H1 (cell line): ENCODE data around the gene STK40. TPM values are rescaled to one million over a fixed set of nuclear protein-coding genes. Genes with fewer than 3 reads are reported as not detected.
A peak's percentile ranks its signal among the peaks of the same experiment; 100 is the strongest.

Source experiments
- CTCF ChIA-PET: fragments of 300-600 bp; sonication (Branson Sonifier 250); formaldehyde crosslinking; loops from one replicate; lab custom pipeline; 2021; ENCODE audit not compliant: partially characterized antibody; lab: Charles Lee
- POLR2A ChIA-PET: fragments of 300-600 bp; sonication (Branson Sonifier 250); formaldehyde crosslinking; loops from one replicate; lab custom pipeline; 2021; ENCODE audit warnings: inconsistent platforms; ENCODE audit not compliant: partially characterized antibody; lab: Charles Lee
- DNase-seq, 2 experiments: peaks; one replicate each; pipeline versions ENCODE4 v3.0.0 to v3.0.0-alpha.2; 2010 to 2022; ENCODE audit warnings: low spot score in 2 of 2, low read depth in 1 of 2, mixed read lengths in 1 of 2
- FAIRE-seq: peaks from 2 replicates; lab custom pipeline; 2011; peaks lifted over from hg19 to GRCh38; lab: Jason Lieb, UNC
- H2AFZ ChIP-seq: 2 replicates; pipeline ENCODE4 v1.8.1; 2012; ENCODE audit warnings: low read length, inconsistent platforms
- H2AK5ac ChIP-seq: 2 replicates; pipeline ENCODE4 v1.6.1; 2013; ENCODE audit warnings: low read depth, low read length
- H2BK120ac ChIP-seq: replicated peaks from 2 replicates; pipeline ENCODE3; 2013; ENCODE audit warnings: low read depth, low read length, inconsistent platforms
- H2BK12ac ChIP-seq: 2 replicates; pipeline ENCODE4 v1.6.1; 2013; ENCODE audit warnings: low read depth, low read length
- H2BK15ac ChIP-seq: 2 replicates; pipeline ENCODE4 v1.6.1; 2013; ENCODE audit warnings: low read length
- H2BK20ac ChIP-seq: 2 replicates; pipeline ENCODE4 v1.6.1; 2013; ENCODE audit warnings: low read length
- H2BK5ac ChIP-seq: 2 replicates; pipeline ENCODE4 v1.6.1; 2013; ENCODE audit warnings: low read depth, low read length
- H3K14ac ChIP-seq: 2 replicates; pipeline ENCODE4 v1.6.1; 2013; ENCODE audit warnings: inconsistent platforms; ENCODE audit not compliant: insufficient read length
- H3K18ac ChIP-seq: 2 replicates; pipeline ENCODE4 v1.6.1; 2013; ENCODE audit warnings: low read length; ENCODE audit errors: extremely low read depth
- H3K23ac ChIP-seq: 2 replicates; pipeline ENCODE4 v1.6.1; 2013; ENCODE audit warnings: inconsistent platforms; ENCODE audit not compliant: insufficient read length
- H3K23me2 ChIP-seq: 2 replicates; pipeline ENCODE4 v1.6.1; 2013; ENCODE audit warnings: low read depth, low read length
- H3K27ac ChIP-seq: 2 replicates; pipeline ENCODE4 v1.6.1; 2011; ENCODE audit warnings: low read depth, low read length, inconsistent platforms
- H3K27me3 ChIP-seq, 4 experiments: replicated peaks in 1 of 4; 1 replicate in 1 of 4; 2 replicates in 3 of 4; pipeline versions ENCODE4 v1.6.1 to v1.8.1; 2011 to 2013; ENCODE audit warnings: low read length in 3 of 4, mild to moderate bottlenecking in 3 of 4, inconsistent platforms in 2 of 4, mixed read lengths in 2 of 4, moderate library complexity in 1 of 4; ENCODE audit not compliant: control insufficient read depth in 3 of 4, insufficient read depth in 3 of 4; ENCODE audit errors: extremely low read depth in 1 of 4
- H3K36me3 ChIP-seq, 4 experiments: 2 replicates each; pipeline versions ENCODE4 v1.6.1 to v1.8.1; 2011 to 2013; ENCODE audit warnings: mild to moderate bottlenecking in 4 of 4, low read length in 3 of 4, moderate library complexity in 2 of 4, control low read depth in 1 of 4, inconsistent platforms in 1 of 4; ENCODE audit not compliant: insufficient read depth in 4 of 4, control insufficient read depth in 2 of 4
- H3K4ac ChIP-seq: replicated peaks from 2 replicates; pipeline ENCODE3; 2013; ENCODE audit warnings: low read length, low read depth, mixed read lengths, inconsistent platforms; ENCODE audit not compliant: insufficient read length
- H3K4me1 ChIP-seq, 4 experiments: replicated peaks in 1 of 4; 1 replicate in 1 of 4; 2 replicates in 3 of 4; pipeline versions ENCODE4 v1.6.1 to v1.8.1; 2011 to 2013; ENCODE audit warnings: low read length in 3 of 4, inconsistent platforms in 2 of 4, mixed read lengths in 1 of 4; ENCODE audit not compliant: insufficient read depth in 4 of 4, control insufficient read depth in 3 of 4
- H3K4me2 ChIP-seq, 2 experiments: 2 replicates each; pipeline versions ENCODE4 v1.6.1 to v1.8.1; 2011 to 2013; ENCODE audit warnings: low read depth in 2 of 2, low read length in 2 of 2, control low read depth in 1 of 2, inconsistent platforms in 1 of 2, mild to moderate bottlenecking in 1 of 2; ENCODE audit not compliant: insufficient read depth in 1 of 2
- H3K4me3 ChIP-seq, 4 experiments: fragments of 200-600, 300-600 bp in 1 of 4; sonication (generic), shearing (Covaris generic), sonication (Bioruptor Twin) in 1 of 4; 2 replicates each; pipeline versions ENCODE4 v1.5.1 to v1.8.1; 2011 to 2016; ENCODE audit warnings: low read length in 4 of 4, low read depth in 3 of 4, control low read depth in 2 of 4, inconsistent platforms in 2 of 4, mild to moderate bottlenecking in 2 of 4, mixed read lengths in 1 of 4, moderate library complexity in 1 of 4; ENCODE audit not compliant: insufficient read depth in 2 of 4; ENCODE audit errors: extremely low read depth in 1 of 4
- H3K56ac ChIP-seq: replicated peaks from 2 replicates; pipeline ENCODE3; 2013; ENCODE audit warnings: low read depth, mild to moderate bottlenecking, mixed read lengths, low read length, inconsistent platforms; ENCODE audit not compliant: insufficient read length
- H3K79me1 ChIP-seq: 2 replicates; pipeline ENCODE4 v1.6.1; 2013; ENCODE audit warnings: low read depth, low read length, control low read depth
- H3K79me2 ChIP-seq, 2 experiments: 2 replicates each; pipeline versions ENCODE4 v1.6.1 to v1.8.1; 2012 to 2013; ENCODE audit warnings: low read length in 2 of 2, mild to moderate bottlenecking in 2 of 2, inconsistent platforms in 1 of 2; ENCODE audit not compliant: insufficient read depth in 2 of 2, control insufficient read depth in 1 of 2
- H3K9ac ChIP-seq, 4 experiments: replicated peaks in 1 of 4; 1 replicate in 1 of 4; 2 replicates in 3 of 4; pipeline versions ENCODE4 v1.6.1 to v1.8.1; 2011 to 2013; ENCODE audit warnings: low read depth in 3 of 4, low read length in 3 of 4, control low read depth in 2 of 4, mild to moderate bottlenecking in 2 of 4, moderate library complexity in 2 of 4, inconsistent platforms in 1 of 4; ENCODE audit errors: extremely low read depth in 1 of 4
- H3K9me3 ChIP-seq, 2 experiments: 2 replicates each; pipeline versions ENCODE4 v1.6.1 to v1.8.1; 2012 to 2013; ENCODE audit warnings: mild to moderate bottlenecking in 2 of 2, moderate library complexity in 2 of 2, control low read depth in 1 of 2, inconsistent platforms in 1 of 2, low read depth in 1 of 2, low read length in 1 of 2, mixed read lengths in 1 of 2; ENCODE audit not compliant: insufficient read depth in 2 of 2
- H4K20me1 ChIP-seq, 2 experiments: replicated peaks in 1 of 2; 2 replicates each; pipeline versions ENCODE3 to v1.8.1; 2011 to 2013; ENCODE audit warnings: inconsistent platforms in 2 of 2, low read length in 2 of 2, mild to moderate bottlenecking in 1 of 2; ENCODE audit not compliant: insufficient read depth in 2 of 2, control insufficient read depth in 1 of 2
- H4K5ac ChIP-seq: 2 replicates; pipeline ENCODE4 v1.6.1; 2013; ENCODE audit warnings: low read length, low read depth, mixed read lengths, inconsistent platforms; ENCODE audit not compliant: insufficient read length
- H4K8ac ChIP-seq: 2 replicates; pipeline ENCODE4 v1.8.0; 2013; ENCODE audit warnings: mild to moderate bottlenecking, moderate library complexity, low read length, inconsistent platforms; ENCODE audit not compliant: insufficient read depth; ENCODE audit errors: extremely low read depth
- H4K91ac ChIP-seq: replicated peaks from 2 replicates; pipeline ENCODE3; 2013; ENCODE audit warnings: low read length, mixed read lengths, inconsistent platforms; ENCODE audit not compliant: insufficient read length
- CREB1 ChIP-seq: IDR thresholded peaks from 2 replicates; pipeline ENCODE4 v1.6.1; 2012; ENCODE audit warnings: inconsistent platforms
- E2F6 ChIP-seq: IDR thresholded peaks from 2 replicates; pipeline ENCODE4 v1.6.1; 2012; ENCODE audit warnings: inconsistent platforms
- HDAC2 ChIP-seq, 2 experiments: fragments of 300-600 bp in 1 of 2; sonication (generic) in 1 of 2; IDR thresholded peaks; 2 replicates each; pipeline ENCODE4 v1.6.1; 2011 to 2012; ENCODE audit warnings: low read depth in 2 of 2, low read length in 2 of 2, mild to moderate bottlenecking in 2 of 2, moderate library complexity in 2 of 2, borderline replicate concordance in 1 of 2, inconsistent platforms in 1 of 2
- KDM4A ChIP-seq: IDR thresholded peaks from one replicate; pipeline ENCODE4 v1.7.1; 2012; ENCODE audit warnings: low read depth, mild to moderate bottlenecking, moderate library complexity, low read length, inconsistent platforms; ENCODE audit not compliant: severe bottlenecking
- PHF8 ChIP-seq: fragments of 200-600 bp; sonication (generic); conservative IDR thresholded peaks from 2 replicates; pipeline ENCODE4 v1.7.1; 2012; ENCODE audit warnings: low read depth, mild to moderate bottlenecking, inconsistent platforms, low read length, moderate library complexity
- POLR2AphosphoS5 ChIP-seq: IDR thresholded peaks from 2 replicates; pipeline ENCODE4 v1.6.1; 2011; ENCODE audit warnings: low read depth, low read length
- SAP30 ChIP-seq: fragments of 300-600 bp; sonication (generic); IDR thresholded peaks from 2 replicates; pipeline ENCODE4 v1.7.1; 2012; ENCODE audit warnings: low read length, moderate library complexity, mild to moderate bottlenecking, inconsistent platforms; ENCODE audit not compliant: insufficient read depth, insufficient replicate concordance
- TAF7 ChIP-seq: optimal IDR thresholded peaks from 2 replicates; pipeline ENCODE3; 2011; ENCODE audit warnings: low read depth, mild to moderate bottlenecking, inconsistent platforms, low read length, moderate library complexity, borderline replicate concordance
- TBP ChIP-seq: IDR thresholded peaks from 2 replicates; pipeline ENCODE4 v1.6.1; 2011; ENCODE audit warnings: low read depth, low read length, improper control_type of control experiment
- YY1 ChIP-seq: IDR thresholded peaks from 2 replicates; pipeline ENCODE4 v1.6.1; 2011; ENCODE audit warnings: low read depth, mild to moderate bottlenecking, low read length
- ZNF274 ChIP-seq: IDR thresholded peaks from 2 replicates; pipeline ENCODE4 v1.7.0; 2012; ENCODE audit warnings: low read length, borderline replicate concordance; ENCODE audit errors: extremely low read depth
- WGBS, 2 experiments: shearing (Covaris generic) in 1 of 2; methylation state at CpG; one replicate each; pipeline versions ENCODE4 v1.1.6 to v1.1.7; 2013 to 2015; ENCODE audit warnings: low lambda C conversion rate in 2 of 2, mixed read lengths in 2 of 2, inconsistent platforms in 1 of 2, low coverage in 1 of 2, missing lambda C conversion rate in 1 of 2; ENCODE audit not compliant: insufficient replicate concordance in 2 of 2, insufficient coverage in 1 of 2, insufficient read length in 1 of 2; ENCODE audit errors: extremely low coverage in 1 of 2, missing lambda C conversion rate in 1 of 2; 5-methylcytosine and 5-hydroxymethylcytosine counted together
- polyA plus RNA-seq, 7 experiments: library from polyadenylated mRNA; depleted of rRNA in 3 of 7; stranded (reverse) in 5 of 7; unstranded in 2 of 7; fragments of >200 nt in 5 of 7; fragments of 200-250 nt in 2 of 7; gene quantifications; 1 replicate in 5 of 7; 2 replicates in 1 of 7; 4 replicates in 1 of 7; pipeline versions ENCODE4 v1.2.1 to v1.2.3, GENCODE V29; 2011 to 2013; ENCODE audit warnings: missing spikeins in 2 of 7, mixed read lengths in 2 of 7
- total RNA-seq: library from RNA; stranded (reverse); fragmentation: NEBNext Ultra II Directional; extraction: Animal tissue kit (Norgen Biotek cat#: 25700); gene quantifications from 2 replicates; pipeline ENCODE4 v1.2.1, GENCODE V29; 2021

The STK40 gene
- total and polyA plus RNA-seq, 2 of the 8 experiments (the other 6 are each of a cell fraction or from before 2014, with no cell fraction given), result 13.6 to 28.6 TPM

GRCh38 chr1:36306902-36307456 is 78.7 kb downstream of the STK40 start:
- Histone ChIP-seq H3K4me2 (peak overlapping the region; percentile 65 to 76), H2BK12ac (no peak overlapping the region), H2BK20ac (no peak overlapping the region), H3K56ac (no peak overlapping the region), H3K23me2 (peaks cover 6% of the 10 kb centered on the region), H3K4me3 (peak overlapping the region; percentile 62 to 87 (median 72)), H2AFZ (no peak overlapping the region), H3K27me3 (no peaks in the 10 kb centered on the region), H2BK120ac (no peak overlapping the region), H3K4ac (peak overlapping the region; percentile 76), H4K91ac (peak overlapping the region; percentile 73), H4K20me1 (peaks cover 0 to 10% of the 10 kb centered on the region in 2 experiments), H3K4me1 (peaks cover 0 to 9% (median 6%) of the 10 kb centered on the region in 4 experiments; a peak in 6 of 7 replicates), H3K18ac (0 out of 2 replicates have a peak overlapping the region, but pooled peaks have one; percentile 63), H2BK5ac (no peak overlapping the region; the same call in 1 of the 2 replicates), H3K79me1 (no peaks in the 10 kb centered on the region; the same call in 1 of the 2 replicates), H3K14ac (no peak overlapping the region), H2BK15ac (no peak overlapping the region), H3K79me2 (no peaks in the 10 kb centered on the region), H2AK5ac (no peak overlapping the region), H3K27ac (no peak overlapping the region), H3K23ac (no peak overlapping the region), H3K9me3 (no peaks in the 10 kb centered on the region), H4K5ac (peak overlapping the region; percentile 75), H3K36me3 (peaks cover 4 to 22% (median 17%) of the 10 kb centered on the region in 4 experiments), H3K9ac (peak overlapping the region in 3 of 4 experiments; percentile 51 to 66 (median 62); a peak in 5 of 7 replicates), H4K8ac (peak overlapping the region; percentile 62)
- FAIRE-seq (no peak), DNase-seq (peak; percentile 88 to 97)
- 2% methylated on average over 45 of the region's 46 CpGs; no CpG with 5 or more reads in 1 of the 2 experiments for WGBS, 2 experiments
- ChIA-PET POLR2A (interaction anchor here (0.5 to 6.8 kb wide), 17 partner anchors 10 to 158 kb away, joined by 3 to 130 read pairs (median 4); partner anchors contain the start of genes EVA1B, MAP7D1, THRAP3 and TRAPPC3), CTCF (interaction anchor here (0.5 to 2.8 kb wide), 15 partner anchors 8 to 960 kb away, joined by 3 to 12 read pairs (median 4); partner anchors contain the start of gene TRAPPC3)
- TF ChIP-seq YY1 (no peak), HDAC2 (IDR thresholded peaks at IDR 0.05; ENCODE audit: borderline replicate concordance in 1 of 2, low read depth in 2 of 2, low read length in 2 of 2) (0 out of 4 replicates have a peak, but pooled peaks of 1 of the 2 experiments have one; percentile 23), E2F6 (no peak), SAP30 (peak; percentile 52), PHF8 (peak; percentile 84), ZNF274 (no peak), CREB1 (0 out of 2 replicates have a peak, but pooled peaks have one; percentile 43), KDM4A (peak; percentile 41), POLR2AphosphoS5 (peak; percentile 86), TAF7 (peak; percentile 27), TBP (peak; percentile 80)
